Measurements from ENCODE around the gene MKRN1.

Gene MKRN1

GRCh38 chr7:140479062-140479738 lies at the start of gene MKRN1:
TSS of gene MKRN1 (minus strand) at chr7:140479505. CDS start at chr7:140479344, 161 bp downstream.
- no peak for TF ChIP-seq GATA2 (IDR thresholded peaks at IDR 0.05; ENCODE audit: low read depth, low read length)
- TF ChIP-seq GATA3 (IDR thresholded peaks at IDR 0.05; ENCODE audit: low read depth, low read length), result no peak

GRCh38 chr7:140526787-140527664 lies 47.7 kb upstream of the MKRN1 start:
- TF ChIP-seq GATA3 (IDR thresholded peaks at IDR 0.05; ENCODE audit: low read depth, low read length) (no peak), GATA2 (IDR thresholded peaks at IDR 0.05; ENCODE audit: low read depth, low read length) (no peak)

GRCh38 chr7:140526214-140526613 lies 46.9 kb upstream of the MKRN1 start:
- TF ChIP-seq GATA3 (IDR thresholded peaks at IDR 0.05; ENCODE audit: low read depth, low read length) (no peak), GATA2 (IDR thresholded peaks at IDR 0.05; ENCODE audit: low read depth, low read length) (no peak)

- TF ChIP-seq GATA3 (IDR thresholded peaks at IDR 0.05; ENCODE audit: low read depth, low read length), result no peak
- TF ChIP-seq GATA2 (IDR thresholded peaks at IDR 0.05; ENCODE audit: low read depth, low read length), result no peak
Measured at GRCh38 chr7:140525743-140526142, 46.4 kb upstream of the MKRN1 start.

GRCh38 chr7:140521421-140521820 lies 42.1 kb upstream of the MKRN1 start:
- no peak for TF ChIP-seq GATA2 (IDR thresholded peaks at IDR 0.05; ENCODE audit: low read depth, low read length)
- TF ChIP-seq GATA3 (IDR thresholded peaks at IDR 0.05; ENCODE audit: low read depth, low read length), result no peak

GRCh38 chr7:140519007-140519399 lies 39.7 kb upstream of the MKRN1 start:
- TF ChIP-seq GATA2 (IDR thresholded peaks at IDR 0.05; ENCODE audit: low read depth, low read length) (no peak), GATA3 (IDR thresholded peaks at IDR 0.05; ENCODE audit: low read depth, low read length) (no peak)

- no peak for TF ChIP-seq GATA2 (IDR thresholded peaks at IDR 0.05; ENCODE audit: low read depth, low read length)
- TF ChIP-seq GATA3 (IDR thresholded peaks at IDR 0.05; ENCODE audit: low read depth, low read length), result no peak
Measured at GRCh38 chr7:140518370-140519006, 39.2 kb upstream of the MKRN1 start.

GRCh38 chr7:140517546-140518369 lies 38.5 kb upstream of the MKRN1 start:
- TF ChIP-seq GATA2 (IDR thresholded peaks at IDR 0.05; ENCODE audit: low read depth, low read length), result no peak
- TF ChIP-seq GATA3 (IDR thresholded peaks at IDR 0.05; ENCODE audit: low read depth, low read length), result no peak

- no peak for TF ChIP-seq GATA2 (IDR thresholded peaks at IDR 0.05; ENCODE audit: low read depth, low read length)
- no peak for TF ChIP-seq GATA3 (IDR thresholded peaks at IDR 0.05; ENCODE audit: low read depth, low read length)
Measured at GRCh38 chr7:140512317-140513000, 33.2 kb upstream of the MKRN1 start.

- TF ChIP-seq GATA3 (IDR thresholded peaks at IDR 0.05; ENCODE audit: low read depth, low read length), result no peak
- no peak for TF ChIP-seq GATA2 (IDR thresholded peaks at IDR 0.05; ENCODE audit: low read depth, low read length)
Measured at GRCh38 chr7:140509789-140510188, 30.5 kb upstream of the MKRN1 start.

- TF ChIP-seq GATA2 (IDR thresholded peaks at IDR 0.05; ENCODE audit: low read depth, low read length) (no peak), GATA3 (IDR thresholded peaks at IDR 0.05; ENCODE audit: low read depth, low read length) (no peak)
Measured at GRCh38 chr7:140506788-140507464, 27.6 kb upstream of the MKRN1 start.

GRCh38 chr7:140501966-140502365 lies 22.7 kb upstream of the MKRN1 start:
- no peak for TF ChIP-seq GATA2 (IDR thresholded peaks at IDR 0.05; ENCODE audit: low read depth, low read length)
